Myocyte (in vitro differentiated cells): Measurements from ENCODE around the gene NECAB2. TPM values are rescaled to one million over a fixed set of nuclear protein-coding genes. Genes with fewer than 3 reads are reported as not detected.

Experiments
- DNase-seq: peaks from one replicate; pipeline ENCODE4 v3.0.0-alpha.2; 2012; ENCODE audit warnings: low read depth
- total RNA-seq: library from RNA; depleted of rRNA; stranded (reverse); fragments of >200 nt; gene quantifications from 2 replicates; pipeline ENCODE4 v1.2.3, GENCODE V29; 2014

Gene NECAB2
- total RNA-seq, 1 donor from 2014 or later = not detected

DNA sequence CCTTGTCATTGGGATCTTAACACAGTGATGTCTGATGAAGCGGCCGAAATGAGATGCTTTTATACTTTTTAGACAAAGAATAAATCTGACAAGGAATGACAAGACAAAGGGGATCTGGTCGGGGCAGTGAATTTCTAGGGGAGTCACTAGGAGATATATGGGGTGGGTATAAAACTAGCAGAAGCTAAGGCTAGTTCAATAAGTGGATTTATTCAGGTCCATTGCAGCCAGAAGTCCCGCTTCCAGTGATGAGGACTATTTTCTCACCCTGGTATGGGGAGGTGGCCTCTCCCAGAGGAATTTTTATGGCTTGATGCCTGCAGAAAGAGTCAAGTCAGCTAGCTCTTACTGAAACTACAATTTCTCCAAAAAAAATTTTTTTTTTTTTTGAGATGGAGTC is 50.7 kb downstream of the NECAB2 start:
- DNase-seq = no peak

DNA sequence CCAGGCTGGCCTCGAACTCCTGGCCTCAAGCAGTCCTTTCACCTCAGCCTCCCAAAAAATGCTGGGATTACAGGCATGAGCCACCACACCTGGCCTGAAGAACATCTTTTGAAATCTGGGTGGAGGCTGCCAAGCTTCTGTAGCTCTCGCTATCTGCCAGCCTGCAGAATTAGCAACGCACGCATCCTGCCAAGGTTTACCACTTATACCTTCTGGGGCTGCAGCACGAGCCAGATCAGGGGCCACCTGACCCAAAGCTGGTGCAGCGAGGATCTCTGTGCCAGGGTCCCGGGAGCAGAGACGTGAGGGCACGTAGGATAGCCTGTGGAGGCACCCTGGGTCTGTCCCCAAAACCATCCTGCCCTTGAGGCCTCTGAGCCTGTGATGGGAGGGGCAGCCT is 52.3 kb downstream of the NECAB2 start:
- DNase-seq = no peak

DNA sequence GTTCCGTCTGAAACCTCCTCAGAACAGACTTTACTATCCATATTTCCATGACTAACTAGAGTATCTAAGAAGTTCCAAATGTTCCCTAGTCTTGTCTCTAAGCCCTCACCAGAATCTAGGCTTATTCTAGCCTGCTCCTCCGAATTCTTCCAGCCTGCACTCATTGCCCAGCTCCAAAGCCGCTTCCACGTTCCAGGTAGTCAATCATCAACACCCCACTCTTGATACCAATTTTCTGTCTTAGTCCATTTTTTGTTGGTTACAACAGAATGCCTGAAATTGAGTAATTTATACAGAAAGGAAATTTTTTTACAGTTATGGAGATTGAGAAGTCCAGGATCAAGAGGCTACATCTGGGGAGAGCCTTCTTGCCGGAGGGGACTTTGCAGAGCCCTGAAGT is 53.4 kb downstream of the NECAB2 start:
- DNase-seq = no peak

GRCh38 chr16:84022644-84023043 is 54.6 kb downstream of the NECAB2 start:
- DNase-seq = no peak

DNA sequence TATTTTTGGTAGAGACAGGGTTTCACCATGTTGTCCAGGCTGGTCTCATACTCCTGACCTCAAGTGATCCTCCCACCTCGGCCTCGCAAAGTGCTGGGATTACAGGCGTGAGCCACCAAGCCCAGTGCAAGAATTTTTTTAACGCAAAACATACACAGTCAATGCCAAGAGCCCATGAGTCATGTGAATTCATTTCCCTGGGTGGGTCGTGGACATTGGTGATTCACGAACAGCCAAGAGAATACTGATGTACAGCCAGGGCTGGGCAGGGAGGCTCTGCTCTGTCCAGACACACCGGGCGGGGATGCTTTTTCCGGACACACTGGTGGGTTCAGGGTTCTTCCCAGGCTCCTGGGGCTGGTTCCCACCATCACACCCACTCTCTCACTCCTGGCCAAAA is 56.8 kb downstream of the NECAB2 start:
- no peak for DNase-seq

DNA sequence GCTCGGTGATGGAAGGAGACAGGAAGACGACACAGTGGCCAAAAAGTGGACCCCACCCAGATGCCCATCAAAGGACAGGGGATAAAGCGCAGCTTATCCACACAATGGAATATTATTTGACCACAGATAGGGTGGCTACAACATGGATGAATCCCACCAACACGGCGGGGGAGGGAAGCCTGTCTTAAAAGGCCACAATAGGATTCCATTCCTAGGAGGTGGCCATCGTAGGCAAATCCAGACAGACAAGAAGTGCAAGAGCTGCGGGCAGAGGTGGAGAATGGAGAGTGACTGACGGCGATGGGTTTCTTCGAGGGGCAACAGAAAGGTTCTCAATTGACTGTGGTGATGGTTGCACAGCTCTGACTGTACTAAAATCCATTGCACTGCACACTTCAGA is 58.6 kb downstream of the NECAB2 start:
- no peak for DNase-seq

- no peak for DNase-seq
These were observed 59.6 kb downstream of the NECAB2 start for GRCh38 chr16:84027625-84028024.

DNA sequence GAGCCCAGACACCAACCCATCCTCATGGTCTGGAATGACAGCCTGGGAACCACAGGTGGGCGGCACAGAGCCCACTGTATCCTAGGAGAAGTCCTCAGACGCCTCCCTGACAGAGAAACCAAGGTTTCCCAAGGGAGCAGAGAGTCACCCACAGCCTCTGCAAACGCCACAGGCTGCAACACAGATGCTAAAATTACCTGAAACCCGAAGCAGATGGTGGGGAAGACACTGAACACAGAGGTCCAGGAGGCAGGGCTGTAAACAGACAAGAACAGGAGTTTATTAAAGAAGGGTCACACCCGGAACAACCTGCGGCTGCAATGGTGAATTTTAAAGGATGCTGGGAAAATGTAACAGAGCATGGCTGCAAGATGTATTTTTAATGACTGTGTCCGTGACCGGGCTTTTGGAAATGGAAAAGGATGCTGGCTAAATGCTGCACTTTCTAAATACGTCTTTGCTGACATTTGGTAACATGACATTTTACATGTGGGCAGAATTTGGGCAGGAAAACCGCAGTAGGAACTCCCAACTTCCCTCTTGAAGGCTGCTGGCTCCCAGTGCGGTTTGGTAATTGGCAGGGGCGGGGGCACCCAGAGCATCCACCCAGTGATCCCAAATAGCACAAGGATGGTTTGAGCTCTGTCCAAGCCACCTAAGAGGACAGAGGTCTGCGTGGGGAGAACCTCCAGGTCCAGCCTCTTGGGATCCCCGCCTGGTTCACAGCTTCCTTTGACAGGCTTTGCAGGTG is 61.4 kb downstream of the NECAB2 start:
- no peak for DNase-seq

DNA sequence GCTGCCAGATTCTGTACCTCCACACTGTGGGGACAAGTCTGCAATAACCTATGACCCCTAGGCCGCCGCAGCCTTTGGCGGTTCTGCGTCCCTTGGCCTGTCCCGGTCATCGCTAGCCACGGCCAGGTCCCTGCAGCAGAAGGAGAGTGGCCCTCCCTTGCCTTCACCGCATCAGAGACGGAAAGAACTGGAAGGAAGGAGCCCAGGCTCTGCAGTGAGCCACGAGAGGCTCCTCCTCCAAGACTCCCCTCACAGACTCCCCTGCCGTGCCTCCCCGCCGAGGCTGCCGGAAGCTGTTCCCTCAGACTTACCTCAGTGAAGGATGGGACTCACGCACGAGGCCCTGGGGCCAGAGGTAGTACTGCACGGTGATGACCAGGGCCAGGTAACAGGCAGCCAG is 63.5 kb downstream of the NECAB2 start:
- DNase-seq = no peak

DNA sequence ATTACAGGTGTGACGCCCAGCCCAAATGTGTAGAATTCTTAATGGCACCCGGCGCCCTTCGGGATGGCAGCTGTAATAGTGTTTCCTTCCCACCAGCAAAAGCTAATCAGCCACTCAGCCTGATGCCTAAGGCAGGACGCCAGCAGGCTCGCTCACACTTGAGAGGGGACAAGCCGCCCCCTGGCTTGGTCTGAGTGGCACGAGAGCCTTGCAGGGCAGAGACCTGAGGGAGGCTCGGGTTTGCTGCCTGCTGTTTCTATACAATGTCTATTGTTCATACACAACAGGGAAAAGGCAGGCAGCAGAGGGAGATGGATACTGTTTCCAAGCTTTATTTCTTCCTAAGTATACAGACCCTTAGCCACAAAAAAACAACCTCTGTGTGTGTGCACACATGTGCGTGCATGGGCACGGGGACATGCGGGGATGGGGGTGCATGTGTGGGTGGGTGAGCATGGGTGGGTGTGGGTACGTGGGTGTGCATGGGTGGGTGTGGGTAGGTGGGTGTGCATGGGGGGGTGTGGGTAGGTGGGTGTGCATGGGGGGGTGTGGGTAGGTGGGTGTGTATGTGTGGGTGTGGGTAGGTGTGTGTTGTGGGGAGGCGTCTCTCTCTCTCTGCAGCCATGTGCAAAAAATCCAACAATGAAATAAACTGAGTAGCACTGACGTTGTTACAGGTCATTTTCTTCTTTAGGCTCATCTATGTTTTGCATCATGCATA is 64.6 kb downstream of the NECAB2 start:
- DNase-seq = no peak

DNA sequence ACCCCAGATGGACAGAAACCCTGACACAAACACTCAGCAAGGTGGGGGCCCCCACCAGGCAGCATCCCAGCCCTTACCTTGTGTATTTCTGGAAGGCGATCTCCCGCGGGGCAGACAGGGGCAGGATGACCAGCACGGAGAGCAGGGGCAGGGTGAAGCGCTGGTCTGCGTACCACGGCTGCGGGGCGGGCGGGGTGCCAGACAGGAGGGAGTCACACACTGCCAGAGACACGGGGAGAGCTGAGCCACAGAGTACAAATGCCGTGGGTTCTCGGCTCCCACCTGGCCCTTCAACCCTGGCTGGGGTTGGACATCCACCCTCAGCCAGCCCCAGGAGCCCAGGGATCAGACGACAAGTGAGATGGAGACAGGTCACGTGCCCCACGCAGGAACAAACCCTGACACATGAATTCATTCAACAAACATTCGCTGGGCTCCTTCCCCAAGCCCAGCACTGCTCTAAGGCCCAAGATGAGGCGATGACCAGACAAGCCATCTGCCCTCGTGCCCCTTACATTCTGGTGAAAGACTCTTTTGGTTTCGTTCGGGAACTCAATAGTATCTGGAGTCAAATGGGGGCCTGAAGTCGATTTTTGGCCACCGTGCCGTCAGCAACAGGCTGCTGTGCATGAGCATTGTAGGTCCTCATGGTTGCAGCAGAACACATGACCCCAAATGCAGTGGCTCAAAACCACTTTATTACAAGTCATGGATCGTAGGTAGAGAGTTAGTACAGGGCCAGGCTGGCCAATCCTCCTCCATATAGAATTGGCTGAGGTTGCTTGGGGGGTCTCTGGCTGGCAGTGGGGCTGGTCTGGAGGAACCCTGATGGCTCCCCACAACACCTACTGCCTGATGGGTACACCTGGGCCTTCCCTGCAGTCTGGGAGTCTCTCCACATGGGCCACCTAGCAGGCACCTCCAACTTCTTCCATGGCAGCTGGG is 65.5 kb downstream of the NECAB2 start:
- no peak for DNase-seq

DNA sequence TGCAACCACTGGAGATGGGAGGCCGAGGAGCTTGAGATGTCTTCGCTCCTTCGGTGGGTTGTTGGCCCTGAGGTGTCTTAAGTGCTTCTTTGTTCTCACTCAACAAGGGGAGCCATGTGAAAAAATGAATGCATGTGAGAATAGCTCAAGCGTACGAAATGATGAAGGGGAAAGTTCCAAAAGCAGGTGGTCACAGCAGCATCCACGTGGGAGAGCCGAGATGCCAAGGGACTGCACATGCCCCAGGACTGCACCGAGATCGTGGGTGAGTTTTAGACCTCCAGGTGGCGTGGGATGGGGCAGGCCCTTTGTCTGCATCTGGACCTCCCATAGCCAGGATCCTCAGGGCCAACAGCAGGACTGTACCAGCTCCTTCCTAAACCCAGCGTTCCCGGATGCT is 66.5 kb downstream of the NECAB2 start:
- no peak for DNase-seq

GRCh38 chr16:84036131-84036530 is 68.1 kb downstream of the NECAB2 start:
- DNase-seq = no peak

DNA sequence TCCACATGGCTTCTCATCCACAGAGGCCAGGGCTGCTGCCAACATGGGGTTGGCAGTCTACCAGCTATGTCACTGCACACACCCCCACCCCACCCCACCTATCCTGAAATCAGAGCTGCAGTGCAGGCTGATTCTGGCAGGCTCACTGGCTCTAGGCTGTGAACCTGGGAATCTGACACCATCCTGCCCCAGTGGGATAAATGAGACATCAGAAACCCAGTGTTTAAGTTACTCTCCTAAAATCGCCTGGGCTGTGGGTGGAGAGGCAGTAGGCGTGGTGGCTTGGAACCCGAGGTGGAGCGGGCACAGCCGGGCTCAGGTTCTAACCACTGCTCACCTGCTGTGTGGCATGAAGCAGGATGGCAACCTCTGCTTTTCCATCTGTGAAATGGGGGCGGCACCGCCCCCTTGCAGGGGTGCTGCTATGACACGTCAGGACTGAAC is 69.0 kb downstream of the NECAB2 start:
- no peak for DNase-seq

- no peak for DNase-seq
These were observed 70.4 kb downstream of the NECAB2 start for GRCh38 chr16:84038469-84038868.

DNA sequence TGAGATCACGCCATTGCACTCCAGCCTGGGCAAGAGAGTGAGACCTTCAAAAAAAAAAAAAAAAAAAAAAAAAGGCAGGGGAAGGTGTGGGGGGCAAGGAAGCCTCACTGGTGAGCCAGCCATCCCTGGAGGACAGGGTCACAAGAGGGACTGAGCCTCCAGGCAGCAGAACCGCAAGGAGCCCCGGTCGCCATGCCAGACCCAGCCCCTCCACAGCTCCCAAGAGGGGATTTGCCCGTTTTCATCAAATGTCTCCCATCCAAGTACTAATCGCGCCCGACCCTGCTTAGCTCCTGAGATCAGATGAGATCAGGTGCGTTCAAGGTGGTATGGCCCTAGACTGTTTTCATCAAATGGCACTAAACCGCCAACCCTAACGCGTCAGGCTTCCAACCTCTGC is 71.7 kb downstream of the NECAB2 start:
- DNase-seq = no peak

- peak; percentile 31 for DNase-seq
These were observed 72.3 kb downstream of the NECAB2 start for GRCh38 chr16:84040226-84040822.

GRCh38 chr16:84040823-84041820 is 73.1 kb downstream of the NECAB2 start:
- DNase-seq = peak; percentile 88

GRCh38 chr16:84041881-84042280 is 73.8 kb downstream of the NECAB2 start:
- DNase-seq = no peak

GRCh38 chr16:84042308-84042878 is 74.3 kb downstream of the NECAB2 start, which contains the start of gene SLC38A8:
TSS of gene SLC38A8 (minus strand) at chr16:84042795. CDS start at chr16:84042157, 638 bp downstream.
- no peak for DNase-seq
